Measurements from ENCODE around the gene PLPPR2.

DNA sequence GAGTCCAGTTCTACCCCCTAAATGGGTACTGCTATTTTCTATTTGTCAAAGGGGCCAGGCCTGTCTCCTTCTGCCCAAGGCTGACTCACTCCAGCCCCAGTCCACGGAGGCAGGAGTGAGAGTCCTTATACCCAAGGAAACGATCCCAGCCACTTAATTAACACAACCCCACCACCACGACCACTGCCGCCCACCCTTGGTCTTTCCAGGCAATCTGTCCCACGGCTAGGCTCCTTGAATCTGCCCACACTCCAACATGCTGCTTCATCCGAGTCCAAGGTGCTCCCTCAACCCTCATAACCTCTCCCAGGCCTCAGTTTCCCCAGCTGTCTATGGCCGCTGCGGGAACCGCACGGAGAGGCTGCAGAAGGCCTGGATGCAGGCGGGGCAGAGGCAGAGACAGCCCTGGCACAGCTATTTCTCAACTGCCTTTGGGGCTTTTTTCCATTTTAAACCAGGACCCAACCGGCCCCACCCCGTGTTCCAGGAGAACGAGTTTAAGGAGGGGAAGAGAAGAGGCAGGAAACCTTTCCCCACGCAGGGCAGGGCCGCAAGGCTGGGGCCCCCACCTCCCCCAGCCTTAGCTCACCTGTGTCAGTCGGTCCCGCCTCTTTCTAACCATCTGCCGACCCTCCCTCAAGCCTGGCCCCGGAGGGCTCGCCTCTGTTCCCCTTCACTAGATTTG lies 16.5 kb upstream of the PLPPR2 start:
- TF ChIP-seq POLR2A (IDR thresholded peaks at IDR 0.05; ENCODE audit: low read depth, low read length) (no peak), POLR2AphosphoS5 (IDR thresholded peaks at IDR 0.05; ENCODE audit: low read depth, low read length) (no peak)

Measured in GM12892 (cell line).